Activated naive CD4-positive, alpha-beta T cell (primary cell): Measurements from ENCODE around the gene CDH5.
"Not testable (repeated sequence)": the region's sequence is repeated elsewhere in the genome, so short reads cannot be mapped to it uniquely, and the experiment has no call there.

Experiments
- DNase-seq, 4 experiments: peaks; one replicate each; lab custom pipeline; 2025; lab: John Stamatoyannopoulos, UW

Gene CDH5, protein sequence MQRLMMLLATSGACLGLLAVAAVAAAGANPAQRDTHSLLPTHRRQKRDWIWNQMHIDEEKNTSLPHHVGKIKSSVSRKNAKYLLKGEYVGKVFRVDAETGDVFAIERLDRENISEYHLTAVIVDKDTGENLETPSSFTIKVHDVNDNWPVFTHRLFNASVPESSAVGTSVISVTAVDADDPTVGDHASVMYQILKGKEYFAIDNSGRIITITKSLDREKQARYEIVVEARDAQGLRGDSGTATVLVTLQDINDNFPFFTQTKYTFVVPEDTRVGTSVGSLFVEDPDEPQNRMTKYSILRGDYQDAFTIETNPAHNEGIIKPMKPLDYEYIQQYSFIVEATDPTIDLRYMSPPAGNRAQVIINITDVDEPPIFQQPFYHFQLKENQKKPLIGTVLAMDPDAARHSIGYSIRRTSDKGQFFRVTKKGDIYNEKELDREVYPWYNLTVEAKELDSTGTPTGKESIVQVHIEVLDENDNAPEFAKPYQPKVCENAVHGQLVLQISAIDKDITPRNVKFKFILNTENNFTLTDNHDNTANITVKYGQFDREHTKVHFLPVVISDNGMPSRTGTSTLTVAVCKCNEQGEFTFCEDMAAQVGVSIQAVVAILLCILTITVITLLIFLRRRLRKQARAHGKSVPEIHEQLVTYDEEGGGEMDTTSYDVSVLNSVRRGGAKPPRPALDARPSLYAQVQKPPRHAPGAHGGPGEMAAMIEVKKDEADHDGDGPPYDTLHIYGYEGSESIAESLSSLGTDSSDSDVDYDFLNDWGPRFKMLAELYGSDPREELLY

GRCh38 chr16:66366433-66367299 lies at the start of gene CDH5:
Gene CDH5, plus strand, starts transcription at chr16:66366691. Its CDS starts 12,647 bp downstream, at chr16:66379338.
- DNase-seq = no peak

GRCh38 chr16:66318505-66318904 lies 48.0 kb upstream of the CDH5 start:
- no peak for DNase-seq

- no peak for DNase-seq
Measured at GRCh38 chr16:66320774-66321173, 45.7 kb upstream of the CDH5 start.

DNA sequence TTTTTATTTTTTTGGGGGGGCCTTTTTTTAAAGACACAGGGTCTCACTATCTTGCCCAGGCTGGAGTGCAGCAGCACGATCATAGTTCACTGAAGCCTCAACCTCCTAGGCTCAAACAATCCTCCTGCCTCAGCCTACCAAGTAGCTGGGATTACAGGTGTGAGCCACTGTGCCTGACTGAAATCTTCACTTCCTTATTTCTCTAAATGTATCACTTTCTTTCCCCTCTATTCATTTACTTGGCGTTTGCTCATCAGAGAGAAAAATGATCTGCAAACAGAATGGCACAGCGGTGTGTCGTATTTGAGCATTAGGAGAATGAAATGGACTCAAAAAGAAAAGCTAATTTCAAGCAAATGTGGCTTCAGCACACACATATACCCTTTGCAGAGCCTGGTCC lies 44.3 kb upstream of the CDH5 start:
- no peak for DNase-seq

GRCh38 chr16:66324815-66325515 lies 41.5 kb upstream of the CDH5 start:
- DNase-seq = no peak

DNA sequence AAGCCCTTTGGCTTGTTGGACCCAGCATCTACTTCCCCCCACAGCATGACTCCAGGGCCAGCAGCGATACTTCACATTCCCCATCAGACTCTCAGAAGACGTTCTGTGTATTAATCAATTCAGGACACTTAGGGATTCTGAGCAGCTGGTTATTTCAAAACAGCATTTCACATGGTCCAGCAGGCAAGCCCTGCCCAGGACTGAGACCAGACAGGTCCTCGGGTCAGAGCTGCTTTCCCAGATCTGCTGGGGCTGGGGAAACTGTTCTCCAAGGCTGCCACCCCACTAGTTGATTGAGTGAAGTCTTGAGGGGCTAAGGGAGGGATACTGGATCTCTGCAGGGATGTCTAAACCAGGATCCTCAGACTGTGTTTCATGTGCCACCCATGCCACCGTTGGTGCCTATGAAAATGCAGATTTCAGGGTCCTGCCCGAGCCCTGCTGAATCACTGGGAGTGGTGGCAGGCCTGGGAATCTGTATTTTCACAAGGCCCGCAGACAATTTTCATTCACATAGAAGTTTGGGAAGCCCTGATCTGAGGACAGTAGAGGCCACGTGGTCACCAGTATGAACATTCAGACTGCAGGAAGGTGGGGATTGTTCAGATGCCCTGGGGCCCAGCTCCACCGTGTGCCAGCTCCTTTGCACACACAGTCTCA lies 40.6 kb upstream of the CDH5 start:
- DNase-seq = no peak

- DNase-seq = no peak
Measured at GRCh38 chr16:66326991-66327513, 39.4 kb upstream of the CDH5 start.

- no peak for DNase-seq
Measured at GRCh38 chr16:66328282-66328681, 38.2 kb upstream of the CDH5 start.

- not testable (repeated sequence) for DNase-seq
Measured at GRCh38 chr16:66331464-66331863, 35.0 kb upstream of the CDH5 start.

DNA sequence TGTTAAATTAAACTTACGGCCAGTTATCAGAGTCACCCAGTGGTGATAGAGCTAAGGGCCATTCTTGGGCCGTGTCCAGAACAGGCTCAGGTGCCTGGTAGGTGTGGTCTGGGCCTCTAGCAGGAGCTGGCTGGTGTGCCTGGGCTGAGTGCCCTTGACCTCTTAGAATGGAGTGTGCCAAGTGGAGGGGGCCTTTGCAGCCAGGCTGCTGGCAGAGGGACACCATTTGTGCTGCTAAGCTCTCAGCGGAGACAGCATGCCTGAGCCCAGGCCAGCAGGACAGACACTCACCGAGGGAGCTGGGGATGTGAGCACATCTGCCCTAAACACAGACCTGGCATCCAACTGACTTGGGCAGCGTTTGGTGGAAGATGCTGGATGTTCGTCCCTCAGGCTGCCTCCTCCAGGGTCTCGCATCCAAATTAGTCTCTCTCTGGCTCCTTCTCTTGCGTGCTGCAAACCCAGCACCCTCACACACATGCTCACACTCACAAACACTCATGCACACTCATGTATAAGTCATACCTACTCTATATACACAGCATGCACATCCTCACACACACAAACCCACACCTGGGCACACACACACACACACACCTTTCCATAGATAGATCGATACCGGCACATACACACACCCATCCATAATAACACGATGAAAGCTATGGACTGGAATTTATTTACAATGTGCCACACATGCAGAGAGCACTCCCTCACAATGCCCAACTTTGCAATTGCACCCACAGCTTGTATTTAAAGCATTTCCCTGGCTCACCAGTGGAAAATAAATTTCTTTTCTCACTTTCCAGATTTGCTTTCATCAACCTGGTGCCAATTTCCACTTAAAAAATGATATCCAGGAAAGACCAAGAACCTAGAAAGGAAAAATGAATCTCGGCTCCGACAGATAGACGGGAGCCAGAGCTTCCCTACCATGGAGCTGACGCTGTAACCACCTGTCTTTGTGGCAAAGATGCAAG lies 33.6 kb upstream of the CDH5 start:
- no peak for DNase-seq

GRCh38 chr16:66334853-66335574 lies 31.5 kb upstream of the CDH5 start:
- DNase-seq = no peak

- DNase-seq = no peak
Measured at GRCh38 chr16:66335704-66336329, 30.7 kb upstream of the CDH5 start.

- no peak for DNase-seq
Measured at GRCh38 chr16:66337463-66338188, 28.9 kb upstream of the CDH5 start.

DNA sequence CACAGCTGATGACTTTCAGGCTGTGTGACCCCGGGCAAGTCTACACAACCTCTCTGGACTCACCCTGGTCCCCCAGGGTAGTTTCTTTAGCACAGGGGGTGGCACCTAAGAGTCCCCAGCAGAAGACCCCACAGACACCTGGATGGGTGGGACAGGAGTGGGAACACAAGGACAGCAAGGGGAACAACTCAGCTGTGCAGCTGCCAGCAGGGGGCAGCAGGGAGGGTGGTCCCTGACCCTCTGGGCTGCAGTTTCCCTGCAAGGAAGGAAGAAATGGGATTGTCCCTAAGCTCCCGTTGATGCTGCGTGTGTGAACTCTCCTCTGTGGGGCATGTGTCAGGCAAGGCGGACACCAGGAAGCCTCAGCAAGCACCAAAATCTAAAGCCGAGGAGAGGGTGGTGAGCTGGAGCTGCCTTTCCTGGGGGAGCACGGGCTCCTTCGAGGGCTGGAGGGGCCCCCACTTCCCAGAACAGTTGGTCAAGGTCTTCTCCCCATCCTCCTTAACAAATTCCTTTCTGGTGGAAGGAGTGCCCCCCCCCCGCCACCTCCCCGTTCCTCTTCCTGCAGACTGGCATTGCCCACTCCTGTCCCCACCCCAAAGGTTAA lies 24.1 kb upstream of the CDH5 start:
- no peak for DNase-seq

- DNase-seq = no peak
Measured at GRCh38 chr16:66344533-66345145, 21.9 kb upstream of the CDH5 start.

DNA sequence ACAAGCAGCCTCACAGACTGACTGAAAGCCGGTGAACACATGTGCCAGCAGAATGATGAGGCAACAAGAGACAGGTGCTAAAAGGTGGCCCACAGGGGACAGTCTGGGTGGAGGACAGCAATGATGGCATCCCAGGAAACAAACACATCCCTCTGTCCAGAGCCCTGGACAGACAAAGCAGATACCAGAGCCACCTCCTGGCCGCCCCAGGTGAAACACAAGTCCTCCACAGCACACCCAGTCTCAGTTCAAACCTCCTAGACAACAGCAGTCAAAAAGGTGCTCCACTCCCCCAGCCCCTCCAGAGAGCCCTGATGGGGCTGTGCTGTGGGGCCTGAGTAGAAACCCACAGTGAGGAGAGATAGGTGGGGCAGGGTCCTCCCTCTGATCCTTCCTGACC lies 20.3 kb upstream of the CDH5 start:
- no peak for DNase-seq

GRCh38 chr16:66352304-66352703 lies 14.2 kb upstream of the CDH5 start:
- no peak for DNase-seq
